Stimulated activated CD4-positive, alpha-beta T cell treated with anti-CD3 and anti-CD28 coated beads, Interleukin-1b, Interleukin-23, amount 100 ng/mL, for 4 hours (primary cell): Measurements from ENCODE around the gene THRB.

Experiments used
- DNase-seq, 2 donors: peaks; one replicate each; pipeline ENCODE4 v3.0.0-alpha.2; 2020; ENCODE audit warnings: low read depth in 2 of 2

Gene THRB

DNA sequence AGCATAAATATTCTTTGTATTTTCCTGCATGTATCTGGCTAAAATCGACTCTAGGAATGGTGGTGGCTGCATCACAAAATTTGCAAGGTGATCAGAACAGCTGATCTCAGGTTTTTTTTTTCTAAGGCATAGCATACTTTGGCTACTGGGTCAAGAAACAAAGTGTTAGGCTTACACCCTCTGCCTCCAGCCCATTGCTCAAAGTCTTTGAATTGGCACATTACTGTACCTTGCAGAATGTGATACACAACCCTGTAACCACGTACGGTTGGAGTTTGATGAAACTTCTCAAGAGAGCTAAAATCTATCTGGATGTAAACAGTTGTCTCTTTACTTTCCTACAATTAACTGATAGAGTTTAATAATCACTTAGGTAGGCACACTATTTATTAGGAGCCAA lies 188.1 kb downstream of the THRB start:
- no peak for DNase-seq

DNA sequence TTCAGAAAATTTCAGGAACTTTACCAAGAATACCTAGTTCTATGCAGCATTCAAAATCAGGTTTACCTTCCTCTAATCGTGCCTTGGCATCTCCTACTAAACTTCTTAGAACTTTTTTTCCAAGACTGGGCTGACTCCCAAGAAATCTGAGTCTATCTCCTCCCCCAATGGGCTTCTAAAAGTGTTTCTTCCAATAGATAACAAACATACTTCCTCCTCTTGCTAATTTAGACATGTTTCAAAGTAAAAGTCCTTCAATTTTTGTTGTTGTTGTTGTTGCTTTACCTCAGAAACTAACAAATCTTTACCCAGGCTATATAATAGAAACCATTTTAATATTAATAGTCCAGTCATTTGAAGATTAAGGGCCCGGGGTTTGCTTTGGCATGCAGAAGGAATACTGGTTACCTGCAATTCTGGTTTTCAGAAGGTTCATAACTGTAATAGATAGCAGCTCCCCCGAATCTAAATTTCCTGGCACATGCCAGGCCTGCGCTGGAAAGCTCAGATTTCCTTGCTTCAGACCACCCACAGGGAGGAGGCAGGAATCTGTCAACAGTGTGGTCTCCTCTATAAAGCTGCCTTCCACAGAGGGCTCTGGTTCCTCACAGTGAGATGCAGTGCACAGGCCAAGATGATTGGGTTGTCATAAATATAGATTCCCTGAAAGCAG lies 188.7 kb downstream of the THRB start:
- no peak for DNase-seq

DNA sequence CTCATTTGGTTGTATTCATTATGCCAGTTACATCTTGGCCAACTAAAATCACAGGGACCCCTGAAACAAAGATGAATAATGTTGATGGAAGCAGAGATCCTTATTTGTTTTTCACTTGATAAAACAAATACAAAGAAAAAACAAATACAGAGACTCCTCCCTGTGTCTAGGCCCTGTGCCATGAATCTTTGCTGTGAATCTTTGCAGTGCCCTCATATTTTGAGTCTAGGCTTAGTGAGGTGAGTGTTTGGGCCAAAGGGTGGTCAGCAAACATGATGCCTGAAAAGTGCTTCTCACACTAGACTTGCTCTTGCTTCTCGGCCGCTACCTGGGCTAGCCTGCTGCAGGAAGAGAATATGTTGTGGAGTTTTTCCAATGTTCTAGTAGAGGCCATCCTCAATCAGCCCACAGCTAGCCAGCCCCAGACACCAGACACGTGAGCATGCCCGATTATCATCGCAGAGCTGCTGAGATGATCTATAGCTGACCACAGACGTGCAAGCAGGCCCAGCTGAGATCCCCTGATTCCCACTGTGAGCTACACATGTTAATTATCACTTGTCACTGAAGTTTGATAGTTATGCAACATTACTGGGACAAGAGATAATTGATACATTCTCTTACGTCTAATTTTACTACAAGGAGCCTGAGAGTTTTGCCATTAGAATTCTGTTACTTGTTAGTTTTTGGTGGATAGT lies 191.4 kb downstream of the THRB start:
- DNase-seq = no peak

DNA sequence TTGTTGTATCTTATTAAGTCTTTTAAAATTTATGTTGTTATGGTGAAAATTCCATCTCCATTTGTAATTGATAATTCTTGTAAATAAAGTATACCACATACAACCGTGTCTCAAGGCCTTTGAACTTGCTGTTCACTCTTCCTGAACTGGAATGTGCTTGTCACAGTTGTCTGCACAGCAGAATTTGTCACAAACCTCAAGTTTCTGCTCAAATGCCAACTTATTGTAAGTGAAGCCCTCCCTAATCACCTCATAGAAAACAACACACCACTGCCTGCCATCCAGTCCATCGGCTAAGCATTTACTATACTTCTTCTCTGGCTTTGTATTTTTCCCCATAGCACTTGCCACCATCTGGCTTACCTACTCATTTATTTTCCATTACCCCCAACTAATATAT lies 192.3 kb downstream of the THRB start:
- DNase-seq = no peak

DNA sequence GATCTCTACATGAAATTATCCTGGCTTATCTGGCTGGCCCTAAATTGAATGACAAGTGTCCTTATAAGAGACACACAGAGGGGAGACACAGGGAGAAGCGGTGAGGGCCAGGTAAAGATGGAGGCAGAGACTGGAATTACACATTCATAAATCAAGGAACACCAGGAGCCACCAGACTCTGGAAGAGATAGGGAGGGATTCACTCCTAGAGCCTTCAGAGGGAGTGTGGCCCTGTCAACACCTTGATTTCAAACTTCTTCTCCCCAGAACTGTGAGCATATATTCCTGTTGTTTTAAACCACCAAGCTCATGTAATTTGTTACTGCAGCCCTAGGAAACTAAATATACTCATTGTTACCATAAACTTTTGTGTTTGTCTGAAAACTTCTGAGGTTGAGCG lies 193.7 kb downstream of the THRB start:
- no peak for DNase-seq

DNA sequence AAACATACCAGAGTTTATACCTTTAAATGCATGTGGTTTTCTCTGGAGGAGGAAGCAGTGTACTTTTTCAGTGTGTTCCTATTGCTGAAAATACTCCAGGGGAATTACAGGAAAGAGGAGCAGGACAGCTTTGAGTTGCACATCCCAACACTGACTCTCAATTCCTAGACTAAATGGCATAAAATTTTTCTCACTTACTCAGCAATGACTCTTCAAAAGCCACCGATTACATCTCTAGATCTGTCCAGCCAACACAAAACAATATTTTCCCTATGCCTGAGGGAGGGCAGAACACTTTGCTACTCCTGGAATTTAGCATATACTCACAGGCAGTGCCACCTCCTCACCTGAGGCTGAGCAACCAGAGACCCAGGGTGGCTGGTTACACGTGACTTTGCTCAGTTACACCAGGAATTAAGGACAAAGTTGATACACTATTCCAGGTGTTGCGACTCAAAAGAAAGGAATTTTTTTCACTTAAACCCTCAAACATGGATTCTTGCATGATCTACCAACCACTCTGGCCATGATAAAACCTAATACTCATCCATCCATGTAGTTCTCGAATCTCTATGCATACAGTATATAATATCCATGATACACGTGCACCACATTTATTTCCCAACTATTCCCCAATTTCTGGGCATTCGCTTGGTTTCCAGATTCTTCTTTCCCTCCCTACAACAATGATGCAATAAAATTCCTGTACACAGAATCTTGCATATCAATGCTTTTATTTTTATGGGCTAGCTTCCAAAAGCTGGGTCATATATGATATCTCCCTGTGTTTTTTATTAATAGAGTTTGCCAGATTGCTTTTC lies 194.6 kb downstream of the THRB start:
- DNase-seq = no peak

DNA sequence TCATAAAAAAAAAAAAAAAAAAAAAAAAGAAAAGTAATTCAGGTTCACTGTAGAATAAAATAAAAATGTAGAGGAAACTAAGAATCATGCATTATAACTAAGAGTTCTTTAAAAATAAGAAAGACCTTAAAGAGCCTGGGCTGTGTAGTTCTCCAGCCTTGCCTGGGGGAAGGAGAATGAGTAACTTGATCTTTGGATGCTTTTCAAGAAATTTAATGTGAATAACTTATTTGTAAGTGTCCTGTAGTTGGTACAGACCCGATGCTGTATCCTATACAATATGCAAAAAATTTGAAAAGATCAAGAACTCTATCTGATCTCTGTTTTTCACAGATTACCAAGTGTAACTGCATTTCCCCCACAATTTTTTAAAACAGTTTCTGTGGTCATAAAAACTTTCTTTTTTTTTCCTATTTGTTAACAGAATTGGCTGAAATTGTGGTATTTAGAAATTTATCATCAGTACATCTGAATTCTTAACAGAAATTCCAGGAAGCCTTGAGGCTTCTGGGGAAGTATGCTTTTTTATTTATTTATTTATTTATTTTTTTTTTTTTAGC lies 195.3 kb downstream of the THRB start:
- DNase-seq = no peak

DNA sequence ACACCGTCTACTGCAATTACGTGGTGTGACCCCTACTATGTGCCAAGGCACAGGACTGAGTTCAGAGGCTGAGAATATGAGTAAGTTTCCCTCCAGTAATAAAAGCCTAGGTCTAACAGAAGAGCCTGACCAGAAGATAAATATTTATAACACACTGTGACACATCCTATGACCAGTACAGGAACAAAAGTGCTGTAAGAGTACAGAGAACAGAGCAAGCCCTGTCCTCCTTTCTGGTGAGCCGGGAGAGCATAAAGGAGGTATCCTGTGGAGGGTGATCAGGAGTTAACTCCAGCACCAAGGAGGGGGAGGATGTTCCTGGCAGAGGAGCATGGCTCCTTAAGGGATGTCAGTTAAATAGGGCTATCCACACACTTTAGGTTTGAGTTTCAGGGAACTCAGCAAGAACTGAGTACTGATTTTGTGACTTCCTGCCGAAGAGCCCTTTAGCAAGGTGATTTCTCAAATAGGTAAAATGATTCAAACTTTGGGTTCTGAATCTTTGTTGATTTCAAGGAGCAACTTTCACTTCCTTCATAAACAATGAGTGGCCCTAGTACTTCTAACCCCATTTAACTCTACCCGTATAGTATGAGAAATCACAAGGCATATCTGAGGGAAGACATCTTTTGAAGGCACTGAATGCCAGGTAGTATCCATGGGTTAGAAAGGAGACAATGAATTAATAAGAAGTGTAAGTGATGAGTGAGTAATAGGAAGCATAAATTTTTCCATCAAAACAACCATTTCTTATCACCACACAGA lies 198.0 kb downstream of the THRB start:
- DNase-seq = no peak

DNA sequence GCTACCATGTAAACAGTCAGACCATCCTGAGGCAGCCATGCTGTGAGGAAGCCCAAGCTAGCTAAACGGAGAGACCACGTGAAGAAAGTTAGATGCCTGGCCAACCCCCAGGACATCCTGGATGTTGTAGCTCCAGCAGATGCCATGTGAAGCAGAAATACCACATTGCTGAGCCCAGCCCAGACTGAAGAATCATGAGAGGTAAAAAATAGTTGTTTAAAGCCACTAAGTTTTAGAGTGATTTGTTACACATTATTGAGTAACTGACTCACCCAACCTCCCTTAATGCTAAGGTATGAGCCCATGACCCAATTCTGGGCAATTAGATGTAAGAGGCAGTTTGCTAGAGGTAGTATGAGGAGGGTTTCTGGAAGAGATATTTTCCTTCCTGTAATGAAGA lies 200.5 kb downstream of the THRB start:
- DNase-seq = no peak

DNA sequence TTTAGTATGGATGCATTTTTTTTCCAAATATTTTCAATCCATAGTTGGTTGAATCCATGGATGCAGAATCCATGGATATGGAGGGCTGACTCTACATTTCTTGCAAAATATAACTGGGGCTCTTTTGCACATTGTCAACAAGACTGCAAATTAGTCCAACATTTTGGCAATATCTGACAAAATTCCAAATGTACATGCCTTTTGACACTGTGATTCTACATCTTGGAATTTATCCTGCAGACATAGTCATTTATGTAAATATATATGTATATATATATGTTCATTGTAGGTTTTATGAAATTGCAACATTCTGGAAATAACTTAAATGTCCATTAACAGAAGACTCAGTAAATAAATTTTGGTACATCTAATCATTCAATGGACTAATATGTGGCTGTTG lies 203.0 kb downstream of the THRB start:
- DNase-seq = no peak

DNA sequence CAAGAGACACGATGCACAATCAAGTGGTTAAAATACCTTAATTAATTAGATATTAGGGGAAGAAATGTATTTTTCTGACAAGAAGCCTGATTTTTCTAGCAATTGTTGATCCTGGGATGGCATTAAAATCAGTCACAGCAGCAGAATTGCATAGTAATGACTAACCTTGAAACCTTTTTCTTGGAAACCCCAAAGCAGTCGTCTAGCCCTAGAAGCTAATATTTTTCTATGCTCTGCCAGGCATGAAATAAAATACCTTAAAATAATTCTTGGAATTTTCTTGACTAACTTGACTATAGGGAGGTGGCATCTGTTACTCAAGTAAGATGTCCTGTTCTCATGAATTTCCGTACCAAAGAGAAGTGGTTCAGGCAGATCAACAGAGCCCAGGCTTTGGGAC lies 204.1 kb downstream of the THRB start:
- DNase-seq = no peak

DNA sequence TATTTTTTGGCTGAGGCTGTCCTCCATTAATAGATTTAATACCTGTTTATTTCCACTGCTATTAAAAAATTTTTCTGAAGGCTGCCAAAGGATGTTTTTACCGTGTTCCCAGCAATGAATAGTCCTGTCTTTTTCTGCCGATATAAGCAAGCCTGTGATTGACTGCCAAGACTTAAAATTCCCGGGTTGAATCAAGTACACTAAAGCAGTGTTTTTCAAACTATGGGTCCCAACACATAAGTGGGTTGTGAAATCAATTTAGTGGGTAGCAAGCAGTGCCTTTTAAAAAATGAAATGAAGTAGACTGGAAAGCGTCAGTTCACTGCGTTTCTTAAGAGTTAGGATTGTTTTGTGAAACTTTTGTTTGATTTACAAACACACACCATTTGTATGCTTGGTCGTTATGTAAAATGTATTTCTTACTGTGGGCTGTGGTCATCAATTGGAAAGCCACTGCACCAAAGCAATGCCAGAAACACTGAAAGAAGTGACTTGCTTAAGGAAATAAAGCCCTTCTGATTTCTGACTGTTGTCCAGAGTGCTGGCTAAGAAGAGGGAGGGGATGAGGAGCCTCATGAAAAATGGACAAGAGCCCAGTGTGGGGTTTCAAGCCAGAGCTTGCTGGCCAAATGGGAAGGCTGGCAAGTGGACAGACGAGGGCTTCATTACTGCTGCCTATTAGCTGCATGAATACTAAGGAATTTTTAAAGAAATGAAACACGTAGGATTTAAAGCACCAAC lies 206.0 kb downstream of the THRB start:
- no peak for DNase-seq

DNA sequence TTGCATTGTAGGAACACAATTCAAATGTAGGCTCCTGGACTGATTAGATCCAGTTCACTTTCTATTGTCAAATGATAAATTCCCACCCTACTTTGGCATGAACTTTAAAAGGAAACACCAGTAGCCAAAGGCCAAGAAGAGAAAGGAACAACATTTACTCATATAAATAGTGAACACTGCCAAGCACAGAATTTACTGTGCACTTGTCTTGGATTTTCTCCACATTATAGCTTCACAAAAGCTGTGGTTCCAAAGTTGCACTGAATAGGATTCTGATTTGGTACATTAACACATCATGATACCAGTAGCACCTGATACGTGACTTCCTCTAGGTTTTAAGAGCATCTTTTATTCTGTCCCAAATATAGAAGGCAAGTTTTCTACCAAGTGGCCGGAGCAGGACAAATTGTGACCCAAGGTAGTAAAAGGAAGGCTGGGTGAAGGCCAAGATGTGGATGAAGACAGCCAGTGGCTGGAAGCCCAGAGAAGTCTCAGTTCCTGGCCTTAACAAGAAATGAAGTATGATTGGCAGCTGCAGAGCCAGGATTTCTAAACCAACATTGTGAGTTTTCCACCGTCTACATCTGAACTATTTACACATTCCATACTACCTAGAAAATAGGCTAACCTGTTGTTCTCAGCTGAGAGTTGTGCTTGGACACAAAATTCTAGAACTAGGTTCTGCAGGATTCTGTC lies 206.7 kb downstream of the THRB start:
- no peak for DNase-seq

DNA sequence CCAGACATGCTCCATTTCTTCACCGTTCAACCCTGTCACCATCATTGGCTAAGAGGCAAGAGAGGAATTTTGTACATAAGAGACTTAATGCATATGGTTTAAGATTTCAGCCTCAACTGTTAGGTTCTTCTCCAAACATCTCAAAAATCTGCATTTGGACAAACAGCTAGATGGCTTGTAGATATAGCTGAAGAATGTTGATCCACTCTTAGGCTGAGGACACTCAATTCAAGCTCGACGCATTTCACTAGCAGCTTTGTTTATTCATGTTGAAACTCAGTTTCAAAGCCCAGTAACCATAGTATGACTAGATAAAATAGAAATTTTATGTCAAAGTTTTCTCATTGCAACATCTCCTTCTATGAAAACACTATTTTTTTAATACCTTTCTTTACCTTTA lies 208.2 kb downstream of the THRB start:
- DNase-seq = no peak

DNA sequence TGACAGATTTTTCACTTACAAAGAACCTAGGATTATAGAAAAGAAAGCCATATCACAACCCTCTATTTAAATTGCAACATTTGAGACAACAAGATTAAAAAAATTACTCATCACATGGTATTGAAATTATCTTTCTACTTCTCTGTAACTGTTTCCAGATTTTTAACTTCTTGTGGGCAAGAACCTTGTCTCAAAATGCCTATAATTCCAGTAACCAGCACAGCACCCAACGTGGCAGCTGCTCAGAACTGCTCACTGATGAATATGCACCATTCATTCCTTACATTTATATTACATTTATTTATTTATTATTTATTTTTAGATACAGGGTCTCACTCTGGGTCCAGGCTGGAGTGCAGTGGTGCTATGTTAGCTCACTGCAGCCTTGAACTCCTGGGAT lies 216.1 kb downstream of the THRB start:
- DNase-seq = no peak

DNA sequence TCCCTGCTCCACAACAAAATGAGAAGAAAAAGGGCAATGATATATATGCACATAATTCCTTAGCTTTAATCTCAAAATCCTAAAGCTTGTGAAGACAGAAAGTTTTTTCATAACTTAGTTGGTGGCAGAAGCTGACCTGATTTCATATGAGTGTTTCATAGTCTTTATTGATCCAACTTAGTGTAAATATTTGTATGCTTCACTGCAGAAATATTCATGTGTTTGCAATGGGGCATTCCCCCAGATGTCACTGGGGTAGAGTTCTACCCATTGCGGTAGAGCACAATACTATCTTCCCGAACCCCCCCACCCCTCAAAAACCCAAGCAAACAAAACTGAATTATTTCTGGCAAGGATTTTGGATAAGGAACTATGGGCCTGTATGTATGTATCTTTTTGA lies 221.2 kb downstream of the THRB start:
- DNase-seq = no peak

DNA sequence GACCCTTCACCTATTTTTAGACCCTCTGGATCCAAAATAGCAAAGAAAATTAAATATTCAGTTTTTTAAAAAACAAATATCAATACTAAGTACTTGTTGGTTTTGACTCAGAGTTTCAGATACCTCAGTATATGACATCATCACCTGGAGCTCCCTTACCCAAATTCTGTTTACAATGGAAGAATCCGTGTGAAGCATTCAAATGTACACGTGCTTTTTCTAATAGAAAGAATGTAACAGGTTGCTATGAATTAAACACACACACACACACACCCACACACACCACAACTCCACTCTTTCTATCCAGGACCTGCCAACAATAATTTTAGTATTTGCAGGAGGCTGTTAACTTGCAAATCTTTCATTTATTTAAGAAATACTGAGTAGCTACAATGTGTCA lies 221.8 kb downstream of the THRB start:
- DNase-seq = no peak

DNA sequence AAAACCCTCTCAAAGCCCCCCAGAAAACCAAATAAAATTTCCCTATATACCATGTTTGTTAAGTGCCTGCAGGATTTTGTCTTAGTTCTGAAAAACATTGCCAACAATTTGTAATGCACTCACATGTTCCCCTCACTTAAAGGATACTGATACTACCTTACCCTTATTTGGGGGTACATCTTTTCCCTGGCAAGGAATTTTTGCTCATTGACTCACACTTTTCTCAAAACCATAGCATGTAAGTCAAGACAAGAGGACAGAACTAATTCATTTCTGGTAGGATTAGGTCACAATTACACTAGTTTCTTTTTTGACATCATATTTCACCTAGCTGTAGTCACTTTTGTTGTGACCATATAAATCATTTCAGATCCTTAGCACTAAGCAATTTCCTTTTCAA lies 222.2 kb downstream of the THRB start:
- DNase-seq = no peak

DNA sequence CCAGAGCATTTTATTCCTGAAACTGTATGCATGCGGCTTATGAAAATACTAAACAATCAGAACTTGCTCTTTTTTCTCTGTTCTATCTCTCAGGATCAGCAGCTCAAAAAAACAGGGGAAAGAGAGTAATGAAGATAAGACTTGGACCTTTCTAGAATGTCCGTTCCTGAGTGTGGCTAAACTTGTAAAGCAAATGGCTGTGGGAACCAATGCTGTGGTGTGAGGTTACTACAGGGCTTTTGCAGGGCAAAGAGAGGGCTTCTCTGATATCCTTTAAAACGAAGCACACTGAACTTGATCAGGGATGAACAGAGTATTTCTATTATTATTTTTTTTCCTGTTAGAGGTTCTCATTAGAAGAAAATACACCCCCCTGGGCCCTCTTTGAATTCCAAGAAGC lies 223.4 kb downstream of the THRB start:
- DNase-seq = no peak

DNA sequence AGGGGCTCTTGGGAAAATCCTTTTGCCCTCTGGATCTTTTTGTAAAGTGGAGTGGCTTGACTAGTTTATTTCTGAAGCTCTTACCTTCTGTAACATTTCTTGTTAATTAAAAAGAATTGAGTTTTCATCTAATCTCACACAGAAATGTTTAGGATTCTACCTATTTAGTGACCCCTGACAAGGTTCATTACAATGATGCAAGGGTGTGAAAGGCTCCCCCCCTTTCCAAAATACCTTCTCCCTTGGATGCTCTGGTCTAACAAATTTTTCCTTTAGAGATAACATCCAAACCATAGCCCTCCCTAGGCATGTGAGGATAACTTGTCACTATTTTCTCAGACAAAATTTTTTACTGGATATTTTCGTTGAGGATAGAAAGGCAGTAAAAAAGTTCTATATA lies 223.9 kb downstream of the THRB start:
- no peak for DNase-seq
